Fibroblast of lung (primary cell): ENCODE results near the gene SPI1.

Experiments used
- CTCF ChIP-seq, 2 donors: IDR thresholded peaks in 1 of 2; conservative IDR thresholded peaks in 1 of 2; 1 replicate in 1 of 2; 2 replicates in 1 of 2; pipeline ENCODE4 v1.5.1; 2011 to 2012; ENCODE audit warnings: low read length in 2 of 2, control low read depth in 1 of 2, inconsistent platforms in 1 of 2, low read depth in 1 of 2, mild to moderate bottlenecking in 1 of 2
- EZH2 ChIP-seq: IDR thresholded peaks from 2 replicates; pipeline ENCODE4 v1.5.1; 2012; ENCODE audit warnings: low read length, control low read depth, mild to moderate bottlenecking; ENCODE audit errors: missing control alignments

DNA sequence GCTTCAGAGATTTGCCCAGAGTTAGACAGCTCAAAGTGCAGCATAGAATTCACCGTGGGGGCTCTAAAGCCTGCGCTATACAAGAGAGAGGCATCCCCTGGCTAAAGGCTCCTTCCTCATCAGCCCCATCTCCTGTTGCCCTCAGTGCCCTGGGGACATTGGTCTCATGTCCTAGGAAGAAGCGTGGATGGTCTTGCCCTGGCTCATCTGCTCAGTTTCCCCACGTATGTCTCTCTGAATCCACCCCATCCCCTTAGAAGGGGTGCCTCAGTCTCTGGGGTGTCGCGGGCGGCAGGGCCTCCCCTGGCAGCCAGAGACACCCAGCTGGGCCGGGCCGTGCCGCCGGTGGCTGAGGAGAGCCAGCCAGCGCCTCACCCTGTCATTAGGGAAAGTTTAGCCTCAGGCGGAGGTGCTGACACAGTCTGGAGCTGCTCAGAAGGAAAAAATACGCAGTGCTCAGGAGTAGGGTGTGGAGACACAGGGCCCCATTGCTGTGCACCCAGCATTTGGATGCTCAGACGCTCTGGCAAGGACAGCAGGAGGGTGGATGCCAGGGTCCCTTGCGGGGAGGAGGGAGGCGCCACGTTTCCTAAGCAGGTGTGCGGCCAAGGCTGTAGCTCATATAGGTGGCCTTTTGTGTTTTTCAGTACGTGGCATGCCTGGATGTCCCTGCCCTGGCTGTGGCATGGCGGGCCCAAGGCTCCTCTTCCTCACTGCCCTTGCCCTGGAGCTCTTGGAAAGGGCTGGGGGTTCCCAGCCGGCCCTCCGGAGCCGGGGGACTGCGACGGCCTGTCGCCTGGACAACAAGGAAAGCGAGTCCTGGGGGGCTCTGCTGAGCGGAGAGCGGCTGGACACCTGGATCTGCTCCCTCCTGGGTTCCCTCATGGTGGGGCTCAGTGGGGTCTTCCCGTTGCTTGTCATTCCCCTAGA is 31.4 kb upstream of the SPI1 start:
- TF ChIP-seq EZH2 (no peak), CTCF (conservative IDR thresholded peaks at IDR 0.05 in 1 of 2, IDR thresholded peaks at IDR 0.05 in 1 of 2; ENCODE audit: low read depth in 1 of 2, low read length in 2 of 2) (no peak)
